HCT116 (cell line): Measurements from ENCODE around the gene ABCB6. TPM values are rescaled to one million over a fixed set of nuclear protein-coding genes. Genes with fewer than 3 reads are reported as not detected.

Source experiments
- ATAC-seq: fragments of 200-7000 bp; cut with Tn5 transposase; 2 replicates; pipeline ENCODE4 v1.9.1; 2020; ENCODE audit warnings: mild to moderate bottlenecking, moderate library complexity
- BruUV-seq: library from RNA; stranded (reverse); fragments of 400-500 nt; replicated peaks from 2 replicates; lab custom pipeline; 2021; lab: Mats Ljungman, UMichigan
- CTCF ChIA-PET: fragments of 300-600 bp; sonication (Branson Sonifier 250); formaldehyde crosslinking; loops from one replicate; lab custom pipeline; 2021; ENCODE audit warnings: antibody characterized with exemption; lab: Charles Lee
- POLR2A ChIA-PET: fragments of 300-600, 350-600 bp; sonication (Branson Sonifier 250); formaldehyde crosslinking; loops from one replicate; lab custom pipeline; 2021; ENCODE audit warnings: antibody characterized with exemption; lab: Charles Lee
- RAD21 ChIA-PET, 2 experiments: fragments of 300-600 bp; sonication (Branson Sonifier 250); formaldehyde crosslinking; loops; one replicate each; lab custom pipeline; 2023; ENCODE audit warnings: low total read pairs in 2 of 2; ENCODE audit not compliant: uncharacterized antibody in 2 of 2, unreplicated experiment in 2 of 2, low non-redundant PET in 1 of 2; lab: Charles Lee
- DNase-seq: peaks from one replicate; pipeline ENCODE4 v3.0.0-alpha.2; 2010; ENCODE audit warnings: low read depth, low spot score
- H2AFZ ChIP-seq: fragments of 200-600 bp; shearing (Covaris generic), sonication (generic); 2 replicates; pipeline ENCODE4 v1.6.1; 2017; ENCODE audit warnings: low read depth, mixed run types, mixed read lengths, antibody characterized with exemption, low read length; ENCODE audit not compliant: poor library complexity, severe bottlenecking
- H3K27ac ChIP-seq: 2 replicates; pipeline ENCODE4 v1.5.1; 2012; ENCODE audit warnings: low read depth, low read length
- H3K27me3 ChIP-seq: fragments of 200-600 bp; sonication (generic); 2 replicates; pipeline ENCODE4 v1.6.1; 2016; ENCODE audit warnings: mixed run types, low read length, mixed read lengths; ENCODE audit not compliant: insufficient read depth
- H3K36me3 ChIP-seq, 2 experiments: fragments of 200-500 bp in 1 of 2; fragments of 200-600 bp in 1 of 2; sonication (Bioruptor generic) in 1 of 2; sonication (generic) in 1 of 2; 2 replicates each; pipeline versions ENCODE4 v1.5.1 to v1.6.1; 2014 to 2016; ENCODE audit warnings: low read length in 2 of 2, inconsistent platforms in 1 of 2, mixed read lengths in 1 of 2, mixed run types in 1 of 2; ENCODE audit not compliant: insufficient read depth in 2 of 2, control insufficient read depth in 1 of 2
- H3K4me1 ChIP-seq, 2 experiments: fragments of 200-600 bp in 1 of 2; sonication (generic) in 1 of 2; 2 replicates each; pipeline versions ENCODE4 v1.5.1 to v1.6.1; 2012 to 2017; ENCODE audit warnings: low read length in 2 of 2, inconsistent platforms in 1 of 2, mild to moderate bottlenecking in 1 of 2, mixed read lengths in 1 of 2, mixed run types in 1 of 2, moderate library complexity in 1 of 2; ENCODE audit not compliant: insufficient read depth in 2 of 2, control insufficient read depth in 1 of 2
- H3K4me2 ChIP-seq: fragments of 200-600 bp; sonication (generic); 2 replicates; pipeline ENCODE4 v1.6.1; 2017; ENCODE audit warnings: mixed run types, low read length, mixed read lengths
- H3K4me3 ChIP-seq, 2 experiments: fragments of 200-600 bp in 1 of 2; sonication (generic) in 1 of 2; replicated peaks in 1 of 2; 2 replicates each; pipeline ENCODE4 v1.5.1; 2011 to 2016; ENCODE audit warnings: low read length in 2 of 2, control low read depth in 1 of 2, low read depth in 1 of 2, mild to moderate bottlenecking in 1 of 2, mixed read lengths in 1 of 2, mixed run types in 1 of 2
- H3K79me2 ChIP-seq: fragments of 200-600 bp; sonication (generic); 2 replicates; pipeline ENCODE4 v1.6.1; 2017; ENCODE audit warnings: mild to moderate bottlenecking, mixed run types, low read length, moderate library complexity, mixed read lengths; ENCODE audit not compliant: insufficient read depth
- H3K9ac ChIP-seq: fragments of 200-600 bp; sonication (generic); 2 replicates; pipeline ENCODE4 v1.6.1; 2016; ENCODE audit warnings: low read length, mixed read lengths
- H3K9me2 ChIP-seq: fragments of 200-600 bp; sonication (generic), shearing (Covaris generic); 2 replicates; pipeline ENCODE4 v1.6.1; 2017; ENCODE audit warnings: mixed run types, mild to moderate bottlenecking, moderate library complexity; ENCODE audit not compliant: insufficient read depth
- H3K9me3 ChIP-seq, 2 experiments: fragments of 200-500 bp in 1 of 2; fragments of 200-600 bp in 1 of 2; sonication (Bioruptor generic) in 1 of 2; sonication (generic) in 1 of 2; 2 replicates each; pipeline ENCODE4 v1.6.1; 2014 to 2017; ENCODE audit warnings: low read length in 2 of 2, mixed read lengths in 2 of 2, inconsistent platforms in 1 of 2, low read depth in 1 of 2, mild to moderate bottlenecking in 1 of 2, mixed run types in 1 of 2, moderate library complexity in 1 of 2; ENCODE audit not compliant: control insufficient read depth in 1 of 2, insufficient read depth in 1 of 2
- H4K20me1 ChIP-seq: fragments of 200-600 bp; sonication (generic), shearing (Covaris generic); 2 replicates; pipeline ENCODE4 v1.6.1; 2017; ENCODE audit warnings: mixed run types, mild to moderate bottlenecking, moderate library complexity; ENCODE audit not compliant: insufficient read depth
- EGR1 ChIP-seq: IDR thresholded peaks from 2 replicates; pipeline ENCODE4 v1.6.1; 2012; ENCODE audit warnings: low read depth
- ELF1 ChIP-seq: IDR thresholded peaks from 2 replicates; pipeline ENCODE4 v1.6.1; 2012; ENCODE audit warnings: low read depth, borderline replicate concordance
- EZH2phosphoT487 ChIP-seq: fragments of 200-600 bp; IDR thresholded peaks from 2 replicates; pipeline ENCODE4 v1.6.1; 2018; ENCODE audit warnings: antibody characterized with exemption, borderline replicate concordance
- RAD21 ChIP-seq: IDR thresholded peaks from 2 replicates; pipeline ENCODE4 v1.6.1; 2012; ENCODE audit warnings: low read depth, mild to moderate bottlenecking
- SIN3A ChIP-seq: IDR thresholded peaks from 2 replicates; pipeline ENCODE4 v1.6.1; 2012; ENCODE audit warnings: low read depth
- SP1 ChIP-seq: IDR thresholded peaks from 2 replicates; pipeline ENCODE4 v1.6.1; 2012; ENCODE audit warnings: low read depth
- SRF ChIP-seq: IDR thresholded peaks from 2 replicates; pipeline ENCODE4 v1.6.1; 2012; ENCODE audit warnings: low read depth
- TCF7L2 ChIP-seq: IDR thresholded peaks from 2 replicates; pipeline ENCODE4 v1.7.0; 2011; ENCODE audit warnings: borderline replicate concordance, inconsistent platforms; ENCODE audit not compliant: insufficient read depth, insufficient read length; ENCODE audit errors: extremely low read depth
- ZFX ChIP-seq: fragments of 450-650 bp; IDR thresholded peaks from 2 replicates; pipeline ENCODE4 v1.6.1; 2017
- ZNF274 ChIP-seq: fragments of 200-500 bp; sonication (Bioruptor generic); IDR thresholded peaks from 2 replicates; pipeline ENCODE4 v1.6.1; 2014; ENCODE audit warnings: mild to moderate bottlenecking, low read depth, low read length, inconsistent platforms
- intact Hi-C: fragments of 100-400 bp; cut with micrococcal nuclease; formaldehyde crosslinking; loops from 2 replicates; pipeline ENCODE4 v1.10.0; 2022
- total RNA-seq: library from RNA; stranded (reverse); gene quantifications from one replicate; pipeline ENCODE4 v1.2.1, GENCODE V29; 2021; ENCODE audit not compliant: unreplicated experiment
- TF ChIP-seq, protein P1 (sequence below): IDR thresholded peaks from 2 replicates; pipeline ENCODE4 v1.6.1; 2011; ENCODE audit warnings: mild to moderate bottlenecking, low read length, moderate library complexity; ENCODE audit not compliant: insufficient replicate concordance; ENCODE audit errors: extremely low read depth
- TF ChIP-seq, protein P2 (sequence below): IDR thresholded peaks from 2 replicates; pipeline ENCODE4 v1.6.1; 2012; ENCODE audit warnings: low read depth
- TF ChIP-seq, protein P3 (sequence below), 3 experiments: fragments of 200-600 bp in 1 of 3; sonication (generic) in 1 of 3; IDR thresholded peaks in 2 of 3; conservative IDR thresholded peaks in 1 of 3; 2 replicates each; pipeline ENCODE4 v1.5.1; 2012 to 2017; ENCODE audit warnings: low read depth in 2 of 3, low read length in 2 of 3, antibody characterized with exemption in 1 of 3, borderline replicate concordance in 1 of 3, control low read depth in 1 of 3, mild to moderate bottlenecking in 1 of 3, mixed read lengths in 1 of 3, mixed run types in 1 of 3, moderate library complexity in 1 of 3; ENCODE audit not compliant: insufficient read depth in 1 of 3

ABCB6 gene
- total RNA-seq, 1 experiment from 2014 or later = 24.5 TPM

DNA sequence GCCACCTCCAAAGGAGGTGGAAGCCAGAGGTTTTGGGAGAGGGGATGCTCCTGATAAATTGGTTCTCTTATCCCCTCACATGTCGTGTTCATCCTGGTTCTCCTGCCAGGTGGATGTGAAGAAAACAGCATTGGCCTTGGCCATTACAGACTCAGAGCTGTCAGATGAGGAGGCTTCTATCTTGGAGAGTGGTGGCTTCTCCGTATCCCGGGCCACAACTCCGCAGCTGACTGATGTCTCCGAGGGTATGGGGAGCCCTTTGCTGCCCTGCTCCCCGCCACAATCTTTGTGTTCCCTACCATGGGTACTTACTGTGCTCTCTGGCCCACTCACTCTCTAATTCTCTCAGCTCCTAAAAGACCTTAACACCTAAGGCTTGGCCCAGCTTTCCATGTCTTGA is 37.2 kb downstream of the ABCB6 start:
- no peaks in the 10 kb centered on the region for H3K9me3 ChIP-seq
- intact Hi-C loops = no loop called here
- no peaks in the 10 kb centered on the region for H3K9me2 ChIP-seq
- ChIA-PET POLR2A (no interaction called here), RAD21 (no interaction called here), CTCF (no interaction called here)
- TF ChIP-seq ZFX (no peak), ELF1 (no peak), SIN3A (no peak), SRF (no peak), TCF7L2 (no peak)
- H3K79me2 ChIP-seq = peaks cover 16% of the 10 kb centered on the region
- no peak overlapping the region for H3K4me3 ChIP-seq
- no peaks in the 10 kb centered on the region for H3K27me3 ChIP-seq
- no peak overlapping the region for H2AFZ ChIP-seq
- peaks cover 13 to 17% of the 10 kb centered on the region in 2 experiments; a peak in 3 of 4 replicates for H3K36me3 ChIP-seq
- DNase-seq (no peak), ATAC-seq (no peak)
- H3K4me1 ChIP-seq = peaks cover 5 to 20% of the 10 kb centered on the region in 2 experiments; a peak in 2 of 4 replicates
- H4K20me1 ChIP-seq = no peaks in the 10 kb centered on the region
- H3K9ac ChIP-seq = no peak overlapping the region
- no peak overlapping the region for H3K27ac ChIP-seq
- H3K4me2 ChIP-seq = no peak overlapping the region
- no TSS peak for BruUV-seq

DNA sequence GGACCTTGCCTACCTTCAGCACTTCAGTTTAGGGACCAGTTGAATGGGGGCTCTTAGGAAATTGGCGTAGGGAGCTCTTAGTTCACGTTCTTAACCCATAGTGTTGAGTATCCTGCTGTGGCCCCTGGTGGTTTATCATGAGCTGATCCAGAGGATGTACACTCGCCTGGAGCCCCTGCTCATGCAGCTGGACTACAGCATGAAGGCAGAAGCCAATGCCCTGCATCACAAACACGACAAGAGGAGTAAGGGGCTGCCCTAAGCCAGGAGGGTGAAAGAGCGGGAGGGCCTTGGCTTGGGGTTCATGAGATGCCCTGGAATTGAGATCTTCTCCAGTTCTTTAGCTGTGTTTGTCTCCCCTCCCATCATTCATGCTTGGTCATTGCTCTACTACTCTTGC is 37.8 kb downstream of the ABCB6 start:
- Histone ChIP-seq H3K36me3 (peaks cover 13 to 17% of the 10 kb centered on the region in 2 experiments; a peak in 3 of 4 replicates), H3K9me3 (no peaks in the 10 kb centered on the region)
- TF ChIP-seq SP1 = no peak
- TF ChIP-seq ZNF274 = no peak
- TF ChIP-seq EGR1 = no peak
- TF ChIP-seq, protein P1, sequence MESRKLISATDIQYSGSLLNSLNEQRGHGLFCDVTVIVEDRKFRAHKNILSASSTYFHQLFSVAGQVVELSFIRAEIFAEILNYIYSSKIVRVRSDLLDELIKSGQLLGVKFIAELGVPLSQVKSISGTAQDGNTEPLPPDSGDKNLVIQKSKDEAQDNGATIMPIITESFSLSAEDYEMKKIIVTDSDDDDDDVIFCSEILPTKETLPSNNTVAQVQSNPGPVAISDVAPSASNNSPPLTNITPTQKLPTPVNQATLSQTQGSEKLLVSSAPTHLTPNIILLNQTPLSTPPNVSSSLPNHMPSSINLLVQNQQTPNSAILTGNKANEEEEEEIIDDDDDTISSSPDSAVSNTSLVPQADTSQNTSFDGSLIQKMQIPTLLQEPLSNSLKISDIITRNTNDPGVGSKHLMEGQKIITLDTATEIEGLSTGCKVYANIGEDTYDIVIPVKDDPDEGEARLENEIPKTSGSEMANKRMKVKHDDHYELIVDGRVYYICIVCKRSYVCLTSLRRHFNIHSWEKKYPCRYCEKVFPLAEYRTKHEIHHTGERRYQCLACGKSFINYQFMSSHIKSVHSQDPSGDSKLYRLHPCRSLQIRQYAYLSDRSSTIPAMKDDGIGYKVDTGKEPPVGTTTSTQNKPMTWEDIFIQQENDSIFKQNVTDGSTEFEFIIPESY = no peak
- no peak for TF ChIP-seq ZFX
- TF ChIP-seq, protein P2, sequence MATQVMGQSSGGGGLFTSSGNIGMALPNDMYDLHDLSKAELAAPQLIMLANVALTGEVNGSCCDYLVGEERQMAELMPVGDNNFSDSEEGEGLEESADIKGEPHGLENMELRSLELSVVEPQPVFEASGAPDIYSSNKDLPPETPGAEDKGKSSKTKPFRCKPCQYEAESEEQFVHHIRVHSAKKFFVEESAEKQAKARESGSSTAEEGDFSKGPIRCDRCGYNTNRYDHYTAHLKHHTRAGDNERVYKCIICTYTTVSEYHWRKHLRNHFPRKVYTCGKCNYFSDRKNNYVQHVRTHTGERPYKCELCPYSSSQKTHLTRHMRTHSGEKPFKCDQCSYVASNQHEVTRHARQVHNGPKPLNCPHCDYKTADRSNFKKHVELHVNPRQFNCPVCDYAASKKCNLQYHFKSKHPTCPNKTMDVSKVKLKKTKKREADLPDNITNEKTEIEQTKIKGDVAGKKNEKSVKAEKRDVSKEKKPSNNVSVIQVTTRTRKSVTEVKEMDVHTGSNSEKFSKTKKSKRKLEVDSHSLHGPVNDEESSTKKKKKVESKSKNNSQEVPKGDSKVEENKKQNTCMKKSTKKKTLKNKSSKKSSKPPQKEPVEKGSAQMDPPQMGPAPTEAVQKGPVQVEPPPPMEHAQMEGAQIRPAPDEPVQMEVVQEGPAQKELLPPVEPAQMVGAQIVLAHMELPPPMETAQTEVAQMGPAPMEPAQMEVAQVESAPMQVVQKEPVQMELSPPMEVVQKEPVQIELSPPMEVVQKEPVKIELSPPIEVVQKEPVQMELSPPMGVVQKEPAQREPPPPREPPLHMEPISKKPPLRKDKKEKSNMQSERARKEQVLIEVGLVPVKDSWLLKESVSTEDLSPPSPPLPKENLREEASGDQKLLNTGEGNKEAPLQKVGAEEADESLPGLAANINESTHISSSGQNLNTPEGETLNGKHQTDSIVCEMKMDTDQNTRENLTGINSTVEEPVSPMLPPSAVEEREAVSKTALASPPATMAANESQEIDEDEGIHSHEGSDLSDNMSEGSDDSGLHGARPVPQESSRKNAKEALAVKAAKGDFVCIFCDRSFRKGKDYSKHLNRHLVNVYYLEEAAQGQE = no peak
- no peak for TF ChIP-seq TCF7L2
- TF ChIP-seq, protein P3, sequence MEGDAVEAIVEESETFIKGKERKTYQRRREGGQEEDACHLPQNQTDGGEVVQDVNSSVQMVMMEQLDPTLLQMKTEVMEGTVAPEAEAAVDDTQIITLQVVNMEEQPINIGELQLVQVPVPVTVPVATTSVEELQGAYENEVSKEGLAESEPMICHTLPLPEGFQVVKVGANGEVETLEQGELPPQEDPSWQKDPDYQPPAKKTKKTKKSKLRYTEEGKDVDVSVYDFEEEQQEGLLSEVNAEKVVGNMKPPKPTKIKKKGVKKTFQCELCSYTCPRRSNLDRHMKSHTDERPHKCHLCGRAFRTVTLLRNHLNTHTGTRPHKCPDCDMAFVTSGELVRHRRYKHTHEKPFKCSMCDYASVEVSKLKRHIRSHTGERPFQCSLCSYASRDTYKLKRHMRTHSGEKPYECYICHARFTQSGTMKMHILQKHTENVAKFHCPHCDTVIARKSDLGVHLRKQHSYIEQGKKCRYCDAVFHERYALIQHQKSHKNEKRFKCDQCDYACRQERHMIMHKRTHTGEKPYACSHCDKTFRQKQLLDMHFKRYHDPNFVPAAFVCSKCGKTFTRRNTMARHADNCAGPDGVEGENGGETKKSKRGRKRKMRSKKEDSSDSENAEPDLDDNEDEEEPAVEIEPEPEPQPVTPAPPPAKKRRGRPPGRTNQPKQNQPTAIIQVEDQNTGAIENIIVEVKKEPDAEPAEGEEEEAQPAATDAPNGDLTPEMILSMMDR (IDR thresholded peaks at IDR 0.05 in 2 of 3, conservative IDR thresholded peaks at IDR 0.05 in 1 of 3; ENCODE audit: borderline replicate concordance in 1 of 3, insufficient read depth in 1 of 3, low read depth in 2 of 3, low read length in 2 of 3) = no peak
- TF ChIP-seq RAD21 = no peak
- no peak for TF ChIP-seq EZH2phosphoT487

More for the DNA sequence above, 37.8 kb downstream of the ABCB6 start:
- CTCF ChIA-PET = no interaction called here
- intact Hi-C loops = no loop called here
- no peak for DNase-seq
- H3K27ac ChIP-seq = no peak overlapping the region
- H3K27me3 ChIP-seq = no peaks in the 10 kb centered on the region
- peaks cover 5 to 22% of the 10 kb centered on the region in 2 experiments; a peak in 3 of 4 replicates for H3K4me1 ChIP-seq
- RAD21 ChIA-PET = no interaction called here
- no peak overlapping the region for H2AFZ ChIP-seq
- POLR2A ChIA-PET = no interaction called here
- no peak overlapping the region for H3K4me3 ChIP-seq
- ATAC-seq = no peak
- H3K9ac ChIP-seq = no peak overlapping the region
- H3K9me2 ChIP-seq = no peaks in the 10 kb centered on the region
- no TSS peak for BruUV-seq
- H3K79me2 ChIP-seq = peaks cover 19% of the 10 kb centered on the region
- no peak overlapping the region for H3K4me2 ChIP-seq
- H4K20me1 ChIP-seq = no peaks in the 10 kb centered on the region
